ENCODE measurements around the gene FAM89B.

FAM89B gene

DNA sequence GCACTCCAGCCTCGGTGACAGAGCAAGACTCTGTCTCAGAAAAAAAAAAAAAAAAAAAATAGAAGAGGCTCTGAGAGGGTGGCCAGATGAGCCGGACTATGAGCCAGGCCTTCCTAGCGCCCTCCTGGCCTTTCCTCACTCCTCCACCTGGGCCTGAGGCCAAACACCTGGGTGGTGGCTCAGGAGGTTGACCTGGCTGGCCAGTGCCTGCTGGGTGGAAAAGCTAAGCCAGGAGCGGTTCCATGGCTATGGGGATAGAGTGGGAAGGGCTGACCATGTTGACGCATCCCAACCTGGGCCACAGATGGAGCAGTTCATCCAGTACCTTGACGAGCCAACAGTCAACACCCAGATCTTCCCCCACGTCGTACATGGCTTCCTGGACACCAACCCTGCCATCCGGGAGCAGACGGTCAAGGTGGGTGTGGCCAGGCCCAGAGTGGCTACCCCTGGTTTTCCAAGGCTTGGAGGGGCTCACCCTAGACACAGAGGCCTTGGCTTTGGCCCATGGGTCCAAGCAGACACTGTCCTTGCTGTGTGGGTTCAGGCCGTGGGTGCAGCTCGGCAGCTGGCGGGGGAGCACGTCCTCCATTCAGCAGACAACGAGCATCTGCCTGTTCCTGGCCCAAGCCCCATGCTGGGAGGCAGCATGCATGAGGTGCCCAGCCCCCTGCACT, 39.8 kb upstream of the FAM89B start:
- H3K9me3 ChIP-seq (replicated peaks in 1 of 2; ENCODE audit: control insufficient read depth in 2 of 2, insufficient read depth in 1 of 2, low read depth in 1 of 2, low read length in 2 of 2), result no peaks in the 10 kb centered on the region
- H3K9ac ChIP-seq (ENCODE audit: low read depth, low read length, poor library complexity), result peak overlapping the region; percentile 30
- H2BK5ac ChIP-seq (ENCODE audit: low read length), result peak overlapping the region; percentile 84
- WGBS, 2 donors (ENCODE audit: extremely low coverage in 2 of 2, insufficient read length in 2 of 2, insufficient replicate concordance in 1 of 2), result no CpG with 5 or more reads among the region's 15 CpGs
- H3K23ac ChIP-seq (ENCODE audit: low read depth, low read length, poor library complexity), result peak overlapping the region; percentile 10
- H3K18ac ChIP-seq (ENCODE audit: low read length), result no peak overlapping the region
- DNase-seq (ENCODE audit: low spot score), result no peak
- no peak overlapping the region for H2AFZ ChIP-seq (ENCODE audit: low read length)
- no peak overlapping the region for H3K14ac ChIP-seq (ENCODE audit: low read length)
- no peak overlapping the region for H2BK12ac ChIP-seq (ENCODE audit: low read length)
- peaks cover 4% of the 10 kb centered on the region for H3K79me1 ChIP-seq (ENCODE audit: low read depth, low read length)
- H2BK120ac ChIP-seq (ENCODE audit: low read depth, low read length), result no peak overlapping the region
- no peak overlapping the region for H3K4me2 ChIP-seq (ENCODE audit: insufficient read depth, low read length, poor library complexity, severe bottlenecking)
- peak overlapping the region in 1 of 2 donors; percentile 50 for H3K4me3 ChIP-seq (ENCODE audit: low read length in 2 of 2)
- no peak overlapping the region for H3K4ac ChIP-seq (ENCODE audit: low read length)
- H3K36me3 ChIP-seq (replicated peaks in 1 of 2; ENCODE audit: control insufficient read depth in 2 of 2, insufficient read depth in 2 of 2, low read length in 2 of 2), result peaks cover 56 to 75% of the 10 kb centered on the region in 2 donors
- H2BK15ac ChIP-seq (ENCODE audit: low read length), result no peak overlapping the region
- no peaks in the 10 kb centered on the region for H3K27me3 ChIP-seq (ENCODE audit: control insufficient read depth in 3 of 3, insufficient read depth in 3 of 3, low read depth in 1 of 3, low read length in 3 of 3)
- H3K27ac ChIP-seq (replicated peaks; ENCODE audit: low read length), result no peak overlapping the region
- H2AK5ac ChIP-seq (ENCODE audit: low read depth, low read length), result no peak overlapping the region
- peaks cover 0 to 10% of the 10 kb centered on the region in 2 donors for H3K4me1 ChIP-seq (ENCODE audit: control insufficient read depth in 2 of 2, insufficient read depth in 1 of 2, low read depth in 1 of 2, low read length in 2 of 2)
- no peak overlapping the region for H4K91ac ChIP-seq (ENCODE audit: low read depth, low read length, poor library complexity)
- no peak overlapping the region for H4K8ac ChIP-seq (ENCODE audit: low read depth, low read length)

DNA sequence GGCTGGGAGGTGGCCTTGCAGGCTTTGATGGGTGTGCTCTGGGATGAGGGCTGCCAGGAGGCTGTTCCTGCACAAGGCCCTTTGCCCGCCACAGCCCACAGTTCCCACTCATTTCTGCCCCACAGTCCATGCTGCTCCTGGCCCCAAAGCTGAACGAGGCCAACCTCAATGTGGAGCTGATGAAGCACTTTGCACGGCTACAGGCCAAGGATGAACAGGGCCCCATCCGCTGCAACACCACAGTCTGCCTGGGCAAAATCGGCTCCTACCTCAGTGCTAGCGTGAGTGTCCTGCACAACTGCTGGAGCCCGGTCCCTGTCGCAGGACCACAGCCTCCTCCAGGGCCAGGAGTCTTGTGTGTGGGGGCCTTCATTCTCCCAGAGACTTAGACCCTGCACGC, 37.2 kb upstream of the FAM89B start:
- no peak overlapping the region for H3K4me2 ChIP-seq (ENCODE audit: insufficient read depth, low read length, poor library complexity, severe bottlenecking)
- WGBS, 2 donors (ENCODE audit: extremely low coverage in 2 of 2, insufficient read length in 2 of 2, insufficient replicate concordance in 1 of 2), result no CpG with 5 or more reads among the region's 9 CpGs
- H2BK15ac ChIP-seq (ENCODE audit: low read length), result no peak overlapping the region
- no peak overlapping the region for H2BK120ac ChIP-seq (ENCODE audit: low read depth, low read length)
- H3K18ac ChIP-seq (ENCODE audit: low read length), result no peak overlapping the region
- H3K14ac ChIP-seq (ENCODE audit: low read length), result no peak overlapping the region
- H2AFZ ChIP-seq (ENCODE audit: low read length), result no peak overlapping the region
- peaks cover 46 to 71% of the 10 kb centered on the region in 2 donors for H3K36me3 ChIP-seq (replicated peaks in 1 of 2; ENCODE audit: control insufficient read depth in 2 of 2, insufficient read depth in 2 of 2, low read length in 2 of 2)
- peak overlapping the region; percentile 24 for H3K9ac ChIP-seq (ENCODE audit: low read depth, low read length, poor library complexity)
- H2BK5ac ChIP-seq (ENCODE audit: low read length), result no peak overlapping the region
- no peak overlapping the region for H3K27ac ChIP-seq (replicated peaks; ENCODE audit: low read length)
- peaks cover 0 to 3% of the 10 kb centered on the region in 2 donors for H3K4me1 ChIP-seq (ENCODE audit: control insufficient read depth in 2 of 2, insufficient read depth in 1 of 2, low read depth in 1 of 2, low read length in 2 of 2)
- H4K91ac ChIP-seq (ENCODE audit: low read depth, low read length, poor library complexity), result no peak overlapping the region
- no peak overlapping the region for H3K4ac ChIP-seq (ENCODE audit: low read length)
- H4K8ac ChIP-seq (ENCODE audit: low read depth, low read length), result no peak overlapping the region
- no peak overlapping the region for H3K4me3 ChIP-seq (ENCODE audit: low read length in 2 of 2)
- DNase-seq (ENCODE audit: low spot score), result no peak
- H3K27me3 ChIP-seq (ENCODE audit: control insufficient read depth in 3 of 3, insufficient read depth in 3 of 3, low read depth in 1 of 3, low read length in 3 of 3), result peaks cover 0 to 21% (median 10%) of the 10 kb centered on the region in 3 experiments
- no peak overlapping the region for H2BK12ac ChIP-seq (ENCODE audit: low read length)
- no peak overlapping the region for H2AK5ac ChIP-seq (ENCODE audit: low read depth, low read length)
- H3K23ac ChIP-seq (ENCODE audit: low read depth, low read length, poor library complexity), result peak overlapping the region; percentile 29
- peaks cover 3% of the 10 kb centered on the region for H3K79me1 ChIP-seq (ENCODE audit: low read depth, low read length)
- H3K9me3 ChIP-seq (replicated peaks in 1 of 2; ENCODE audit: control insufficient read depth in 2 of 2, insufficient read depth in 1 of 2, low read depth in 1 of 2, low read length in 2 of 2), result no peaks in the 10 kb centered on the region

DNA sequence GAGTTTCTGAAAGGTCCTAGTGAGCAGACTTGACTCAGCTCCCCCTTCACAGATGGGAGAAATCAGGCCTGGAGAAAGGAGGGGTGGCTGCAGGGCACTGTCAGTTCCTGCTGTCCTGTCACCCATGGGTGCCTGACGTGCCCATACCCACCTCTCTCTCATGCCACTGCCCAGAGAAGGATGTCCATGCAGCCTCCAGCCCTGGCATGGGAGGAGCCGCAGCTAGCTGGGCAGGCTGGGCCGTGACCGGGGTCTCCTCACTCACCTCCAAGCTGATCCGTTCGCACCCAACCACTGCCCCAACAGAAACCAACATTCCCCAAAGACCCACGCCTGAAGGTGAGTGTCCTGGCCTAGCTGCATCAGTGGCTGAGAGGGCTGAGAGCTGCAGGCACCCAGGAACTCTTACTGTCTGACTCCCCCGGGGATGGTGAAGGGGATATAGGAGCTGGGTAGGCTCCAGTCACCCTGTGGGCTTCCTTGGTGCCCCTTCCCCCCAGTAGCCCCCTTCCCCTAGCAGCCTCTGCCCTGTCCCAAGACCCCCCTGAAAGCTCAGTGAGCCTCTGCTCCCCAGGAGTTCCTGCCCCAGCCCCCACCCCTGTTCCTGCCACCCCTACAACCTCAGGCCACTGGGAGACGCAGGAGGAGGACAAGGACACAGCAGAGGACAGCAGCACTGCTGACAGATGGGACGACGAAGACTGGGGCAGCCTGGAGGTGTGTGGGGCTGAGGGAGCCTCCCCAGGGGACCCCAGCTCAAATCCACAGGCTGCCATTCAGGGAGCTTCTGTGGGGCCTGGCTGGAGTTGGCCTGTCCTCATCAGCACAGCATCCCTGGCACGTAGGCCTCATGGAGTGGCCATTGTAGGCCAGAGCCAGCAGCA, 35.7 kb upstream of the FAM89B start:
- peak overlapping the region in 1 of 2 donors; percentile 23 for H3K4me3 ChIP-seq (ENCODE audit: low read length in 2 of 2)
- WGBS, 2 donors (ENCODE audit: extremely low coverage in 2 of 2, insufficient read length in 2 of 2, insufficient replicate concordance in 1 of 2), result no CpG with 5 or more reads among the region's 12 CpGs

DNA sequence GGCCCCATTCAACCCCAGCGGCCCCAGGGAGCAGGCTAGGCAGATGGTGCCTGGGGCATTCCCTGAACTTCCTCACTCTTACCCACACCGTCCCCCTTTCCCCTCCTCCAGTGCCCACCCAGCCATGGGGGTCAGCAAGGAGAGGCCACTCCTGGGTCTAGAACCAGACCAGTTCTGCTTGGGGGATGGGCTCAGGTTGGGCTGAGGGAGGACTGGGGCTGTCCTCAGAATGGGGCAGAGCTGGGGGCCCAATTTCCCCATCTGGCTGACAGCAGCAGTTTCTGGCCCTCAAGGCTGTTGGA, 35.1 kb upstream of the FAM89B start:
- Histone ChIP-seq H3K9me3 (replicated peaks in 1 of 2; ENCODE audit: control insufficient read depth in 2 of 2, insufficient read depth in 1 of 2, low read depth in 1 of 2, low read length in 2 of 2) (no peaks in the 10 kb centered on the region), H3K4ac (ENCODE audit: low read length) (no peak overlapping the region), H3K4me1 (ENCODE audit: control insufficient read depth in 2 of 2, insufficient read depth in 1 of 2, low read depth in 1 of 2, low read length in 2 of 2) (peaks cover 0 to 10% of the 10 kb centered on the region in 2 donors), H2BK15ac (ENCODE audit: low read length) (no peak overlapping the region), H3K18ac (ENCODE audit: low read length) (no peak overlapping the region), H2BK5ac (ENCODE audit: low read length) (no peak overlapping the region), H3K4me3 (ENCODE audit: low read length in 2 of 2) (no peak overlapping the region), H2BK120ac (ENCODE audit: low read depth, low read length) (no peak overlapping the region), H3K9ac (ENCODE audit: low read depth, low read length, poor library complexity) (no peak overlapping the region), H4K91ac (ENCODE audit: low read depth, low read length, poor library complexity) (no peak overlapping the region), H3K27me3 (ENCODE audit: control insufficient read depth in 3 of 3, insufficient read depth in 3 of 3, low read depth in 1 of 3, low read length in 3 of 3) (peaks cover 0 to 38% (median 13%) of the 10 kb centered on the region in 3 experiments), H3K27ac (replicated peaks; ENCODE audit: low read length) (no peak overlapping the region), H4K8ac (ENCODE audit: low read depth, low read length) (no peak overlapping the region), H2AK5ac (ENCODE audit: low read depth, low read length) (no peak overlapping the region), H3K79me1 (ENCODE audit: low read depth, low read length) (peaks cover 3% of the 10 kb centered on the region), H3K36me3 (replicated peaks in 1 of 2; ENCODE audit: control insufficient read depth in 2 of 2, insufficient read depth in 2 of 2, low read length in 2 of 2) (peaks cover 30 to 59% of the 10 kb centered on the region in 2 donors), H2AFZ (ENCODE audit: low read length) (no peak overlapping the region), H3K14ac (ENCODE audit: low read length) (no peak overlapping the region), H3K23ac (ENCODE audit: low read depth, low read length, poor library complexity) (peak overlapping the region; percentile 65), H2BK12ac (ENCODE audit: low read length) (no peak overlapping the region), H3K4me2 (ENCODE audit: insufficient read depth, low read length, poor library complexity, severe bottlenecking) (no peak overlapping the region)
- no CpG with 5 or more reads among the region's 2 CpGs for WGBS, 2 donors (ENCODE audit: extremely low coverage in 2 of 2, insufficient read length in 2 of 2, insufficient replicate concordance in 1 of 2)
- no peak for DNase-seq (ENCODE audit: low spot score)

More for the DNA sequence above, 35.7 kb upstream of the FAM89B start:
- H4K91ac ChIP-seq (ENCODE audit: low read depth, low read length, poor library complexity), result no peak overlapping the region
- H3K4ac ChIP-seq (ENCODE audit: low read length), result no peak overlapping the region
- H2BK120ac ChIP-seq (ENCODE audit: low read depth, low read length), result no peak overlapping the region
- H3K27ac ChIP-seq (replicated peaks; ENCODE audit: low read length), result no peak overlapping the region
- H2AK5ac ChIP-seq (ENCODE audit: low read depth, low read length), result no peak overlapping the region
- H3K79me1 ChIP-seq (ENCODE audit: low read depth, low read length), result peaks cover 3% of the 10 kb centered on the region
- H3K9ac ChIP-seq (ENCODE audit: low read depth, low read length, poor library complexity), result peak overlapping the region; percentile 54
- H3K36me3 ChIP-seq (replicated peaks in 1 of 2; ENCODE audit: control insufficient read depth in 2 of 2, insufficient read depth in 2 of 2, low read length in 2 of 2), result peaks cover 33 to 60% of the 10 kb centered on the region in 2 donors
- no peak overlapping the region for H4K8ac ChIP-seq (ENCODE audit: low read depth, low read length)
- H3K23ac ChIP-seq (ENCODE audit: low read depth, low read length, poor library complexity), result peak overlapping the region; percentile 65
- no peak overlapping the region for H2BK12ac ChIP-seq (ENCODE audit: low read length)
- peaks cover 0 to 10% of the 10 kb centered on the region in 2 donors for H3K4me1 ChIP-seq (ENCODE audit: control insufficient read depth in 2 of 2, insufficient read depth in 1 of 2, low read depth in 1 of 2, low read length in 2 of 2)
- H3K9me3 ChIP-seq (replicated peaks in 1 of 2; ENCODE audit: control insufficient read depth in 2 of 2, insufficient read depth in 1 of 2, low read depth in 1 of 2, low read length in 2 of 2), result no peaks in the 10 kb centered on the region
- H3K18ac ChIP-seq (ENCODE audit: low read length), result no peak overlapping the region
- no peak overlapping the region for H2BK15ac ChIP-seq (ENCODE audit: low read length)
- H3K27me3 ChIP-seq (ENCODE audit: control insufficient read depth in 3 of 3, insufficient read depth in 3 of 3, low read depth in 1 of 3, low read length in 3 of 3), result peaks cover 0 to 35% (median 13%) of the 10 kb centered on the region in 3 experiments
- H2BK5ac ChIP-seq (ENCODE audit: low read length), result no peak overlapping the region
- H2AFZ ChIP-seq (ENCODE audit: low read length), result no peak overlapping the region
- no peak for DNase-seq (ENCODE audit: low spot score)
- H3K4me2 ChIP-seq (ENCODE audit: insufficient read depth, low read length, poor library complexity, severe bottlenecking), result no peak overlapping the region
- no peak overlapping the region for H3K14ac ChIP-seq (ENCODE audit: low read length)
